ENCODE results near the gene MBD3L3. TPM values are rescaled to one million over a fixed set of nuclear protein-coding genes. Genes with fewer than 3 reads are reported as not detected.
"Not testable (repeated sequence)": the region's sequence is repeated elsewhere in the genome, so short reads cannot be mapped to it uniquely, and the experiment has no call there.

MBD3L3 gene
- total RNA-seq, 1 donor = not detected

GRCh38 chr19:7063764-7064418 lies 5.4 kb upstream of the MBD3L3 start:
- no peak for DNase-seq (ENCODE audit: low read depth)
- no peak overlapping the region for H3K4me3 ChIP-seq (ENCODE audit: low read depth, low read length)
- no peak for TF ChIP-seq CTCF (IDR thresholded peaks at IDR 0.05; ENCODE audit: insufficient read depth, low read length)

DNA sequence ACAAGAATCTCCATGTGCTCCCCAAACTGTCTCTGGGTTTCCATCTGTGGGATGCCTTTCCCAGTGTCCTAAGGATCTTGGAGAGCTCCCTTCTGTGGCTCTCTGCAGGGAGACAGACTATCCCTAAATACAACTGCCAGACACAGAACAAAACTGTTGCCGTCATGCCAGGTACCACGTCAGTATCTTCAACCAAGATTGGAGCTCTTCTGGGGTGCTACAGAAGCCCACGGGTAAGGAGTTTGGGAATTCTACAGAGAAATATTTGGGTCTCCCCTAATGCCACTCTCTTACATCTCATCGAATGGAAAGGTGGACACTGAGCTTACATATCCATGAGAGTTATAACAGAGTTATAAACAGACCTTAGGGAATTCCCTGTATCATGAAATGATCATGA lies 4.9 kb upstream of the MBD3L3 start:
- TF ChIP-seq CTCF (IDR thresholded peaks at IDR 0.05; ENCODE audit: insufficient read depth, low read length) = no peak
- H3K4me3 ChIP-seq (ENCODE audit: low read depth, low read length) = no peak overlapping the region
- no peak for DNase-seq (ENCODE audit: low read depth)

DNA sequence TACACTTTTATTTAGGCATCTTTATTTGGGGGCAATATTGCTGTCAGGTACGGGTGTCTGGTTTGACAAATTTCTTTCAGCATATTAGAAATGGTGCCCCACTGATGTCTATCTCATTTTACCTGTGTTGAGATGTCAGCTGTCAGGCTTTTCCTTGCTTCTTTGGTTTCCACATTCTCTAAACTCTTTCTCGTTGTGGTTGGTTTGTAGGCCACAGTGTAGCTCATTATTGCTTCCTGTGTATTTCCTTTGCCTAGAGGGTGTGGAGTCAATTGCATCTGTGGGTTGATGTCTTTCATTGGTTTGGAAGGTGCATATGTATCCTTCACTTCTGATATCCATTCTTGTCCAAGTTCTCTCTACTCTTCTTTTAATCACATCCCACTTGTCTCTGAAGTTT lies 1.5 kb upstream of the MBD3L3 start:
- DNase-seq (ENCODE audit: low read depth); H3K4me3 ChIP-seq (ENCODE audit: low read depth, low read length): not testable (repeated sequence)

DNA sequence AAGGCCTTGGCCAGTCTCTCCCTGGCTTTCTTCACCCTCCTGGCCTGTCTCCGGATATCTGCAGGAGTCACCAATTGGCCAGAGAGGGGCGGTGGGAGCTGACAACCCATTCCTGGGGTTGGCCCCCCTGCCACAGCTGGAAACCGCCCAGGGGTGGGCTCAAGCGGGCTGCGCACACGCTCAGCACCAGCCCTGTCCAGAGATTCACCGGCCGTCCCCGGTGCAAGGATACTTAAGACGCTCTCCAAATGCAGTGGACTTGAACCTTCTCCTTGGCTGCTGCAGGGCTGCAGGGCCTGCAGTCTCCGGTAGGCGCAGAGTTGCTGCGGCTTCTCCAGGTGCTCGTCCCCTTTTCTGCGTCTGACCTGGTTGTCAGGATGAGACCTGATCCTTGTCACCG lies 2.1 kb downstream of the MBD3L3 start:
- not testable (repeated sequence) for H3K4me3 ChIP-seq (ENCODE audit: low read depth, low read length); DNase-seq (ENCODE audit: low read depth)

- not testable (repeated sequence) for H3K4me3 ChIP-seq (ENCODE audit: low read depth, low read length); DNase-seq (ENCODE audit: low read depth)
Observed at GRCh38 chr19:7055679-7056078, 2.8 kb downstream of the MBD3L3 start.

GRCh38 chr19:7054635-7055368 lies 3.7 kb downstream of the MBD3L3 start:
- DNase-seq (ENCODE audit: low read depth) = not testable (repeated sequence)

GRCh38 chr19:7052896-7053295 lies 5.6 kb downstream of the MBD3L3 start:
- H3K4me3 ChIP-seq (ENCODE audit: low read depth, low read length); DNase-seq (ENCODE audit: low read depth): not testable (repeated sequence)

More at GRCh38 chr19:7054635-7055368, 3.7 kb downstream of the MBD3L3 start:
- H3K4me3 ChIP-seq (ENCODE audit: low read depth, low read length) = not testable (repeated sequence)

DNA sequence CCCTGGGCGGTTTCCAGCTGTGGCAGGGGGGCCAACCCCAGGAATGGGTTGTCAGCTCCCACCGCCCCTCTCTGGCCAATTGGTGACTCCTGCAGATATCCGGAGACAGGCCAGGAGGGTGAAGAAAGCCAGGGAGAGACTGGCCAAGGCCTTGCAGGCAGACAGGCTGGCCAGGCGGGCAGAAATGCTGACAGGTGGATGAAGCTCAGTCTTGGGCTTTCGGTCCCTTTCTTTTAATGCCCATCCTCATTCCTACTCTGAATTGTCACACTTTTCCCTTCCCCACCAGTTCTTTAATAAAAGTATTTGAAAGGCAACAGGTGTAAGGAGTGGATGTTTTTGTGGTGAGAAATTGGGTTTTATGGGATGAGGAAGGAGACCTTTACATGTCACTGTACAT lies 7.1 kb downstream of the MBD3L3 start:
- not testable (repeated sequence) for DNase-seq (ENCODE audit: low read depth); H3K4me3 ChIP-seq (ENCODE audit: low read depth, low read length)

- DNase-seq (ENCODE audit: low read depth); H3K4me3 ChIP-seq (ENCODE audit: low read depth, low read length): not testable (repeated sequence)
Observed at GRCh38 chr19:7049021-7049420, 9.5 kb downstream of the MBD3L3 start, which contains the start of gene MBD3L2. TSS of gene MBD3L2 (plus strand) at chr19:7049321. CDS start at chr19:7049374, 53 bp downstream.

DNA sequence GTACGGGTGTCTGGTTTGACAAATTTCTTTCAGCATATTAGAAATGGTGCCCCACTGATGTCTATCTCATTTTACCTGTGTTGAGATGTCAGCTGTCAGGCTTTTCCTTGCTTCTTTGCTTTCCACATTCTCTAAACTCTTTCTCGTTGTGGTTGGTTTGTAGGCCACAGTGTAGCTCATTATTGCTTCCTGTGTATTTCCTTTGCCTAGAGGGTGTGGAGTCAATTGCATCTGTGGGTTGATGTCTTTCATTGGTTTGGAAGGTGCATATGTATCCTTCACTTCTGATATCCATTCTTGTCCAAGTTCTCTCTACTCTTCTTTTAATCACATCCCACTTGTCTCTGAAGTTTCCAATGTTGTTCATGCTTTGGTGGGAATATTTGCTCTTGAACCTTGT lies 16.9 kb downstream of the MBD3L3 start:
- DNase-seq (ENCODE audit: low read depth); H3K4me3 ChIP-seq (ENCODE audit: low read depth, low read length): not testable (repeated sequence)

DNA sequence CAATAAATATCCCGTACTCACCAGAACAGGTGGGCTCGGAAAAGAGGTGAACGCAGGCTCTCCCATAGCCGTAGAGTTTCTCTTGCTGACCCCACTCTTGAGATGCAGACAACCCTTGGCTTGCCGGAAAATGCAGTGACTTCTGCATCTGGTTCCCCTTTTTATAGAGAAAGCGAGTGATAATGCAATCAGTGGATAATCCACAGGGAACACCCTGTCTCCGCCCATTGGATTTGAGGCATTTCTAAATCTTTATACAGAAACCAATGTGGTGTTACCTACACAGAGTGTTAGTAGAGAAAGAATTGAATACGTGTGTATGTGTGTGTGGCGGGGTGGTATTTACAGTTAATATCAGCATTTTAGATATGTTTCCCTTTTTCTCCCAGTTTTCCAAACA lies 18.4 kb downstream of the MBD3L3 start, which contains the start of gene MBD3L4:
MBD3L4 (minus strand) TSS at position 101 of the 400 bp plus-strand sequence; CDS start at position 66, 35 bp downstream.
- not testable (repeated sequence) for DNase-seq (ENCODE audit: low read depth); H3K4me3 ChIP-seq (ENCODE audit: low read depth, low read length)

GRCh38 chr19:7030278-7030677 lies 28.2 kb downstream of the MBD3L3 start, which contains the start of gene MBD3L5:
TSS of gene MBD3L5 (plus strand) at chr19:7030578. CDS start at chr19:7030612, 34 bp downstream.
- H3K4me3 ChIP-seq (ENCODE audit: low read depth, low read length); DNase-seq (ENCODE audit: low read depth): not testable (repeated sequence)

- H3K4me3 ChIP-seq (ENCODE audit: low read depth, low read length); DNase-seq (ENCODE audit: low read depth): not testable (repeated sequence)
Observed at GRCh38 chr19:7028790-7029189, 29.7 kb downstream of the MBD3L3 start.

GRCh38 chr19:7021331-7021730 lies 37.1 kb downstream of the MBD3L3 start, which contains the start of gene MBD3L2B:
TSS of gene MBD3L2B (minus strand) at chr19:7021431. CDS start at chr19:7021397, 34 bp downstream.
- H3K4me3 ChIP-seq (ENCODE audit: low read depth, low read length) = not testable (repeated sequence)

More at GRCh38 chr19:7021331-7021730, 37.1 kb downstream of the MBD3L3 start, which contains the start of gene MBD3L2B:
- not testable (repeated sequence) for DNase-seq (ENCODE audit: low read depth)
